NB4 (cell line): Measurements from ENCODE around the gene ZFHX2.

ENCODE experiments used
- CTCF ChIP-seq: IDR thresholded peaks from one replicate; pipeline ENCODE4 v1.5.1; 2012; ENCODE audit warnings: low read depth, low read length
- POLR2A ChIP-seq: IDR thresholded peaks from 2 replicates; pipeline ENCODE4 v1.6.1; 2011; ENCODE audit warnings: mild to moderate bottlenecking; ENCODE audit not compliant: insufficient read length; ENCODE audit errors: extremely low read depth

- TF ChIP-seq CTCF (no peak), POLR2A (no peak)
These were observed 14.1 kb upstream of the ZFHX2 start for GRCh38 chr14:23565626-23566025.
